NB4 (cell line): ENCODE data around the gene ARAF.

Source experiments
- DNase-seq: peaks from one replicate; pipeline ENCODE4 v3.0.0; 2010; ENCODE audit warnings: low read depth
- H3K4me3 ChIP-seq: one replicate; pipeline ENCODE4 v1.5.1; 2011; ENCODE audit warnings: mild to moderate bottlenecking, low read depth, low read length, moderate library complexity
- CTCF ChIP-seq: IDR thresholded peaks from one replicate; pipeline ENCODE4 v1.5.1; 2012; ENCODE audit warnings: low read depth, low read length
- MAX ChIP-seq: IDR thresholded peaks from 2 replicates; pipeline ENCODE4 v1.6.1; 2011; ENCODE audit warnings: low read depth, low read length
- MYC ChIP-seq: IDR thresholded peaks from 2 replicates; pipeline ENCODE4 v1.6.1; 2011; ENCODE audit warnings: low read depth, low read length
- POLR2A ChIP-seq: IDR thresholded peaks from 2 replicates; pipeline ENCODE4 v1.6.1; 2011; ENCODE audit warnings: mild to moderate bottlenecking; ENCODE audit not compliant: insufficient read length; ENCODE audit errors: extremely low read depth

ARAF gene

GRCh38 chrX:47561659-47562151 lies 700 bp downstream of the ARAF start:
- no peak for DNase-seq
- no peak for TF ChIP-seq MYC
- no peak for TF ChIP-seq MAX
- TF ChIP-seq POLR2A: no peak
- TF ChIP-seq CTCF: no peak
- H3K4me3 ChIP-seq: peak overlapping the region; percentile 91

- H3K4me3 ChIP-seq: no peak overlapping the region
- DNase-seq: peak; percentile 66
- TF ChIP-seq CTCF (peak; percentile 17), MAX (no peak)
Observed at GRCh38 chrX:47562615-47563243, 1.7 kb downstream of the ARAF start.

GRCh38 chrX:47563801-47564315 lies 2.9 kb downstream of the ARAF start:
- no peak overlapping the region for H3K4me3 ChIP-seq
- peak; percentile 68 for DNase-seq
- TF ChIP-seq MYC (no peak), MAX (no peak), POLR2A (no peak), CTCF (no peak)

GRCh38 chrX:47564438-47565085 lies 3.6 kb downstream of the ARAF start:
- no peak overlapping the region for H3K4me3 ChIP-seq
- TF ChIP-seq MYC: no peak
- TF ChIP-seq POLR2A: no peak
- TF ChIP-seq MAX: no peak
- no peak for TF ChIP-seq CTCF
- no peak for DNase-seq

- no peak for DNase-seq
- H3K4me3 ChIP-seq: no peak overlapping the region
- TF ChIP-seq MAX (no peak), CTCF (no peak)
Observed at GRCh38 chrX:47566841-47567240, 5.8 kb downstream of the ARAF start.
